Measurements from ENCODE around the gene TEKT5.

The TEKT5 gene

DNA sequence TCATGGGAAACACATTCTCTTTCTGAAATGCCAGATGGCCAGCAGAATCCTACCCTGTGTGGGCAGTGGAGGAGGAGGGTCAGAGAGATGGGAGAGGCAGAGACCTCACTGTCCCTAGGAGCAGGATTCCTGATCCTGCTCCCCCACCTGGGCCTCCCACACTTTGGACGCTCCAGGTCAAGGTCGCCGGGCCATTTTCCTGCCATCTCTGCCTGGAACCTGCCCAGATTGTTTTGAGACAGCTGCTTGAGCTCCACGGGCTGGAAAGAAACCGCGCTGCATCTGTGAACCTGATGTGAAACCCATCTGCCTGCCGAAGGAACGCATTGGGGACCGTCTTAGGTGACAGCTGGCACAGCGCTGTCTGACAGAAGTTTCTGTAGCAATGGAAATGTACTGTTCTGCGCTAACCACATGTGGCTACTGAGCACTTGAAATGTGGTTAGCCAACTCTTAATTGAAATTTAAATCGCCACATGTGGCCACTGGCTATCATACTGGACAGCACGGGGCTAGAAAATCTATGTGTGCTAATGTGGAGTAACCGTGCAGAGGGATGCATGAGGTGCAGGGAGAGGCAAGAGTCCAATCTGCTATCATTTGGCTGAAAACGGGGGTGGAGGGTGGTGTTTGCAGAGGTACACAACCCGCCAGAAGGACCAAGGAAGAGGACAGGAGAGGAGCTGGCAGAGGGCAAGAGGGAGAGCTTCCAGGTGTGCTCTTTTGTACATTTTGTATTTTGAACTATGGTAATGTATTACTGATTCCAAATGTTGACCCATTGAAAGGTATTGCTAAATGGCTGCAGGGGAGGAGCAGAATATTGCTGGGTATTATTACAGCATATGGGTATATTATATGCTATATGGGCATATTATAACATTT, 33.5 kb upstream of the TEKT5 start:
- no peak overlapping the region for H3K4me3 ChIP-seq (ENCODE audit: low read length)
- no peak overlapping the region for H3K27ac ChIP-seq (ENCODE audit: low read depth, low read length)
- no peaks in the 10 kb centered on the region for H3K36me3 ChIP-seq (ENCODE audit: control insufficient read depth, insufficient read depth, low read length)
- no peaks in the 10 kb centered on the region for H3K27me3 ChIP-seq (ENCODE audit: control insufficient read depth, insufficient read depth, low read length)
- H3K4me1 ChIP-seq (ENCODE audit: control insufficient read depth, insufficient read depth, low read length), result no peaks in the 10 kb centered on the region
- H3K9ac ChIP-seq (ENCODE audit: low read length), result no peak overlapping the region

DNA sequence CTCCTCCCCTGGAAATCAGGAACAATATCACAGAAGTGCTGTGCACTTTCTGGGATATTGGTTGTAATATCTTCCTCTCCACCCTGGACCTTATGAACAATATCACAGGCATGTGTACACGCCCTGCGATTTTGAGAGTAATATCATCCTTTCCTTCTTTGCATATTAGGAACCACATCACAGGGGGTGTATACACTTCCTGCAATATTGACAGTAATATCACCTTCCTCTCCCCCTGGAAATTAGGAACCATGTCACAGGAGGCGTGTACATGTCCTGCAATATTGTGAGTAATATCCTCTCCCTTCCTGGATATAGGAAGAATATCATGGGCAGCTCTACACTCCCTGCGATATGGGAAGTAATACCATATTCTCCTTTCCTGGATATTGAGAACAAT, 14.2 kb upstream of the TEKT5 start:
- Histone ChIP-seq H3K9ac (ENCODE audit: low read length) (no peak overlapping the region), H3K27ac (ENCODE audit: low read depth, low read length) (no peak overlapping the region), H3K36me3 (ENCODE audit: control insufficient read depth, insufficient read depth, low read length) (no peaks in the 10 kb centered on the region), H3K27me3 (ENCODE audit: control insufficient read depth, insufficient read depth, low read length) (no peaks in the 10 kb centered on the region), H3K4me1 (ENCODE audit: control insufficient read depth, insufficient read depth, low read length) (no peaks in the 10 kb centered on the region), H3K4me3 (ENCODE audit: low read length) (no peak overlapping the region)

DNA sequence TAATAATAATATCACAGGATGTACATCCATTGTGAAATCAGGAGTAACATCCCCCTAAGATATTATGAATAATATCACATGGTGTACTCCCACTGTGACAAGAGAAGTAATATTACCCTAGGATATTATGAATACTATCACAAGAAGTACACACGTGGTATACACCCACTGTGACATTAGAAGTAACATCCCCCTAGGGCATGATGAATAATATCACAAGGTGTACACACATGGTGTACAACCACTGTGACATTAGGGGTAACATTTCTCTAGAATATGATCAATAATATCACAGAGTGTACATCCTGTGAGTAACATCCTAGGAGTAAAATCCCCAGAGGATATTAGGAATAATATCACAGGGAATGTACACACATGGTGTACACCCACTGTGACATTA, 5.0 kb upstream of the TEKT5 start:
- no peaks in the 10 kb centered on the region for H3K4me1 ChIP-seq (ENCODE audit: control insufficient read depth, insufficient read depth, low read length)
- H3K4me3 ChIP-seq (ENCODE audit: low read length), result no peak overlapping the region
- H3K27me3 ChIP-seq (ENCODE audit: control insufficient read depth, insufficient read depth, low read length), result no peaks in the 10 kb centered on the region
- H3K9ac ChIP-seq (ENCODE audit: low read length), result no peak overlapping the region
- H3K36me3 ChIP-seq (ENCODE audit: control insufficient read depth, insufficient read depth, low read length), result no peaks in the 10 kb centered on the region
- no peak overlapping the region for H3K27ac ChIP-seq (ENCODE audit: low read depth, low read length)

DNA sequence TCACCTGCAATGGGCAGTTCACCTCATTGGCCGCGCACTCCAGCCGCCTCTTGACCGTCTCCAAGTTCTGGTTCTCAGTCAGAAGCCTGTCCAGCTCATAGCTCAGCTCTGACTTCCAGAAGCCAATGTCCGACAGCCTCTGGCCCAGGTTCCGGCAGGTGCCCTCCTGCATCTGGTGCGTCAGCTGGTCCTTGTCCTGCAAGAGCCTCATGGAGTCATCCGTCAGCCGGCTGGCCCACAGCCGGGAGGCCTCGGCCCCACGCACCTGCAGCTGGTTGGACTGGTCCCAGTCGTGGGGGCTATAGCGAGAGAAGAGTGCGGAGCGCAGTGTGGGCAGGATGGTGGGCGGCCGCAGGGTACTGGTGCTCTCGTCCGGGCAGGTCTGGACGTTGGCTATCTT, 424 bp downstream of the TEKT5 start:
- Histone ChIP-seq H3K27me3 (ENCODE audit: control insufficient read depth, insufficient read depth, low read length) (no peaks in the 10 kb centered on the region), H3K4me1 (ENCODE audit: control insufficient read depth, insufficient read depth, low read length) (no peaks in the 10 kb centered on the region), H3K9ac (ENCODE audit: low read length) (no peak overlapping the region), H3K27ac (ENCODE audit: low read depth, low read length) (no peak overlapping the region), H3K36me3 (ENCODE audit: control insufficient read depth, insufficient read depth, low read length) (no peaks in the 10 kb centered on the region), H3K4me3 (ENCODE audit: low read length) (no peak overlapping the region)

DNA sequence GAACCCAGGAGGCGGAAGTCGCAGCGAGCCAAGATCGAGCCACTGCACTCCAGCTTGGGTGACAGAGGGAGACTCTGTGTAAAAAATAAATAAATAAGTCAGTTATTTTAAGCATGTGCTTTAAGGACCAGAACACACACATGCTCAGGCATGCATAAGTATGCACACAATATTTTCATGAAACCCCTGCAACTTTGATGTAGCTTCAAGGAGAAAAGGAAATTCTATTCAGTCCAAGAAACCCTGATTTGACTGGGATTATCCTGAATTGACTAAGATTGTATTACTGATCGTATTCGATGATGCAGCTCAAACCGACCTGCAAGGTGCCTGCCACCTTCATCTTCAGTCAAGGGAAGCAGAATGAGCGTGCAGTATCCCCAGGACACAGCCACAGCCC, 841 bp downstream of the TEKT5 start:
- Histone ChIP-seq H3K9ac (ENCODE audit: low read length) (no peak overlapping the region), H3K36me3 (ENCODE audit: control insufficient read depth, insufficient read depth, low read length) (no peaks in the 10 kb centered on the region), H3K4me3 (ENCODE audit: low read length) (no peak overlapping the region), H3K27ac (ENCODE audit: low read depth, low read length) (no peak overlapping the region), H3K27me3 (ENCODE audit: control insufficient read depth, insufficient read depth, low read length) (no peaks in the 10 kb centered on the region), H3K4me1 (ENCODE audit: control insufficient read depth, insufficient read depth, low read length) (no peaks in the 10 kb centered on the region)

DNA sequence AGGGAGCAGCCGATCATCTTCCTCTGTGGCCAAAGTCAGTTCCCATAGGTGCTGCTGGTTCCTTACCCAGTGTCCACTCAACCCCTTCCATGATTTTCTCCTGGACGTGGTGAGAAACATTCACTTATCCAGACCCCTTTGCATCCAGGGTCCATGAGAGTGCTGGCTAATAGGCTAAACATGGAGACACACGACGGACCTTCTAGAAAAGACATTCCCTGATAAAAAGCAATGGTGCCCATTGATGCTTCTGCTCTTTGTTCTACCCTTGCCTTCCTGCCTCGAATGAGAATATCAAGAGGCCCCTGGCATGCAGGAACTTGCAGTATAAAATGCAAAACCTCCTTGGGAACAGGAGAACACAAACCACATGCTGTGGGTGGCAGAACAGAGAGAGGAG, 2.3 kb downstream of the TEKT5 start:
- no peaks in the 10 kb centered on the region for H3K27me3 ChIP-seq (ENCODE audit: control insufficient read depth, insufficient read depth, low read length)
- H3K27ac ChIP-seq (ENCODE audit: low read depth, low read length), result no peak overlapping the region
- no peak overlapping the region for H3K9ac ChIP-seq (ENCODE audit: low read length)
- no peaks in the 10 kb centered on the region for H3K36me3 ChIP-seq (ENCODE audit: control insufficient read depth, insufficient read depth, low read length)
- H3K4me1 ChIP-seq (ENCODE audit: control insufficient read depth, insufficient read depth, low read length), result no peaks in the 10 kb centered on the region
- no peak overlapping the region for H3K4me3 ChIP-seq (ENCODE audit: low read length)

DNA sequence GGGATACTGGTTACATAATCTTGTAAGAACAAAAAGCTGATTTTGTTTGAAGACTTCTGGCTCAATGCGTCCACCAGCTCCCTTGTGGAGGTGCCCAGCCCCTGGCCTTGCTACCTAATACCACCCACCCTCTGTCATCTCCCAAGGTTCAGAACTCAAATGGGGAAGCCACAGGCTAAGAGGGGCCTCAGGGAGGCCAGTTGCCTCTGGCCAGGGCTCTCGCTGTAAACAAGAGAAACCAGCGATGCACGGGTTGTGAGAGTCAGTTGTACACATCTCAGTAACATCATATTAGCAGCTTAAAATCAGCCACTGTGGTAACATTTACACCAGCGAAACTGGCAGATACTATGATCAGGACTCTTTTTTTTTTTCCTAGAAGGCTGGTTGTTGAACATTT, 6.0 kb downstream of the TEKT5 start:
- Histone ChIP-seq H3K27ac (ENCODE audit: low read depth, low read length) (no peak overlapping the region), H3K9ac (ENCODE audit: low read length) (no peak overlapping the region), H3K36me3 (ENCODE audit: control insufficient read depth, insufficient read depth, low read length) (no peaks in the 10 kb centered on the region), H3K4me3 (ENCODE audit: low read length) (no peak overlapping the region), H3K4me1 (ENCODE audit: control insufficient read depth, insufficient read depth, low read length) (no peaks in the 10 kb centered on the region), H3K27me3 (ENCODE audit: control insufficient read depth, insufficient read depth, low read length) (no peaks in the 10 kb centered on the region)

DNA sequence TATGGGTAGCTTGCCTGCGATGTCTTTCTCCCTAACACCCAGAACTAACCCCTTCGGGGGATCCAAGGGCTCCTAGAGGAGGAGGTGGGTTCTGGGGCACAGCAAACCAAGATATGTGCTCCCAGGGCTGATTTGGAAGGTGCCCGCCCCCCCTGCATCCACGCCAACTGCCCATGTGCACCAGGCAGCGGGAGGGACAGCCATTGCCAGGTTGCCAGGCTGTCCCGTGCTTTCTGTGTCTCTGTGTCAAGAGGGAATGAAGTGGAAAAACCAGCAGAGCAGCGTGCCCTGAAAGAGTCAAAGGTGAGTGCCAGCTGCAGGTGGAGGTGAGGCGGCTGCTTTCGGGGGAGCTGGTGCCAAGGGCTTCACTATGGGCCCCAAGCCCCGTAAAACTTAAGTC, 6.4 kb downstream of the TEKT5 start:
- H3K27ac ChIP-seq (ENCODE audit: low read depth, low read length), result no peak overlapping the region
- no peak overlapping the region for H3K9ac ChIP-seq (ENCODE audit: low read length)
- no peaks in the 10 kb centered on the region for H3K27me3 ChIP-seq (ENCODE audit: control insufficient read depth, insufficient read depth, low read length)
- H3K4me3 ChIP-seq (ENCODE audit: low read length), result no peak overlapping the region
- no peaks in the 10 kb centered on the region for H3K4me1 ChIP-seq (ENCODE audit: control insufficient read depth, insufficient read depth, low read length)
- H3K36me3 ChIP-seq (ENCODE audit: control insufficient read depth, insufficient read depth, low read length), result no peaks in the 10 kb centered on the region

DNA sequence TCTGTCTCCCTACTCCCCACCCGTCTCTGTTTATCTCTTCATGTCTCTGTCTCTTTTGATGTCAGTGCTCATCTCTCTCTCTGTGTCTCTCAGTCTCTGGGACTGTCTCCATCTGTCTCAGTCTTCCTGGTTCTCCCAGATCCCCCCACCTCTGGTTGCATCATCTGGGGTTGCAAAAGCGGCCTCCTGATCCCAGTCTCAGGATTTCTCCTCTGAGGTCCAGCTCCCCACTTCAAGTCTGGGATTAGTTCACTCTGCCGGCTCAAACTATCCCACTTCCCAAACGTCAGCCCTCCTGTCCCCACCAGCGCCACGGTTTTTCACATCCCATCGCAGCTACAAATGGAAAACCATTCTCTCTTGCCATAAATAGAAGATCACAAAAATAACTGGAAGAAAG, 9.0 kb downstream of the TEKT5 start:
- no peaks in the 10 kb centered on the region for H3K4me1 ChIP-seq (ENCODE audit: control insufficient read depth, insufficient read depth, low read length)

DNA sequence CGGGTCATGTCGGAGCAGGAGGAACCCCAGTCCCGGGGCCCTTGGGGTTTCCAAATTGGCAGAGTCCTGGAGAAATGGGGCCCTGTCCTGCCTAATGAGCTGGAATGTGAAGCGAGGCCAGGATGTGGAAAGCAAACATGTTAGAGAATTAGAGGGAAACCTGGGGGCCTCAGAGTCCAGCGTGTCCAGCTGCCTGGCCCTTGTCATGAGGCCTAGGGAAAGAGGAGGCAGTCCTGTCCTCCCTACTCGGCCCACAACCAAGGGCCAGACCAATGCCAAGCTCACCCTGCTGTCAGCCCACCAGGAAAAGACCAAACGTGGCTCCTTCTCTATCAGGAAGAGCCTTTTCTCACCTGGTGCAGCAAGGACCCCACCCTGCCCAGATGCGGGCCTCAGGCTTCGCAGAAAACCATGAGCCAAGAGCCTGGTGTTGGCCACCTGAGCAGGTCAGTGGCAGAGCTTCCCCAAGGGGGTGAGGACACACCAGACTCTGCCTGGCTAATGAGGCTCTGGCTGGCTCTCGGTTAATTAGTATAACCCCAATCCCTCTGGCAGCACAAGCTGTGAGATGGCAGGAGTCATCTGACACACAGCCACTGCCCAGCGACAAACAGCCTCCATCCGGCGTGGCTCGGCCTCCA, 10.1 kb downstream of the TEKT5 start:
- Histone ChIP-seq H3K27me3 (ENCODE audit: control insufficient read depth, insufficient read depth, low read length) (no peaks in the 10 kb centered on the region), H3K36me3 (ENCODE audit: control insufficient read depth, insufficient read depth, low read length) (no peaks in the 10 kb centered on the region)

More for the DNA sequence above, 9.0 kb downstream of the TEKT5 start:
- Histone ChIP-seq H3K36me3 (ENCODE audit: control insufficient read depth, insufficient read depth, low read length) (no peaks in the 10 kb centered on the region), H3K27ac (ENCODE audit: low read depth, low read length) (no peak overlapping the region), H3K4me3 (ENCODE audit: low read length) (no peak overlapping the region), H3K9ac (ENCODE audit: low read length) (no peak overlapping the region), H3K27me3 (ENCODE audit: control insufficient read depth, insufficient read depth, low read length) (no peaks in the 10 kb centered on the region)

DNA sequence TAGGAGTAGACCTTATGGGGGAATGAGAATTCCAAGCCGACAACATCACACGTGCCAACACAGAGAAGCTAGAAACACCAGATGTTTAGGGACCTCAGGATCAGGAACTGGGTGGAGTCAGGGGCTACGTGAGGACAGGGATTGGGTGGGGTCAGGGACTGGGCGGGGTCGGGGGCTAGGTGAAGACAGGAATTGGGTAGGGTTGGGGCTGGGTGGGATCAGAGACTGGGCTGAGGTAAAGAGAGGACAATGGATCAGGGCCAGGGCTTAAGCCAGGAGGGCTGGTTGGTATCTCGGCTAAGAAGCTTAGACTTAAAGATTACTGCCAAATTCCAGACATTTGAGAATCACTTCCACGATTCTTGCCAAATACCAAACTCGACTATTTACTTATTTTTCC, 11.6 kb downstream of the TEKT5 start:
- no peaks in the 10 kb centered on the region for H3K27me3 ChIP-seq (ENCODE audit: control insufficient read depth, insufficient read depth, low read length)
- H3K27ac ChIP-seq (ENCODE audit: low read depth, low read length), result no peak overlapping the region
- H3K9ac ChIP-seq (ENCODE audit: low read length), result no peak overlapping the region
- H3K36me3 ChIP-seq (ENCODE audit: control insufficient read depth, insufficient read depth, low read length), result no peaks in the 10 kb centered on the region
- no peak overlapping the region for H3K4me3 ChIP-seq (ENCODE audit: low read length)
- H3K4me1 ChIP-seq (ENCODE audit: control insufficient read depth, insufficient read depth, low read length), result no peaks in the 10 kb centered on the region

More for the DNA sequence above, 10.1 kb downstream of the TEKT5 start:
- no peak overlapping the region for H3K27ac ChIP-seq (ENCODE audit: low read depth, low read length)
- no peaks in the 10 kb centered on the region for H3K4me1 ChIP-seq (ENCODE audit: control insufficient read depth, insufficient read depth, low read length)
- no peak overlapping the region for H3K9ac ChIP-seq (ENCODE audit: low read length)
- no peak overlapping the region for H3K4me3 ChIP-seq (ENCODE audit: low read length)

DNA sequence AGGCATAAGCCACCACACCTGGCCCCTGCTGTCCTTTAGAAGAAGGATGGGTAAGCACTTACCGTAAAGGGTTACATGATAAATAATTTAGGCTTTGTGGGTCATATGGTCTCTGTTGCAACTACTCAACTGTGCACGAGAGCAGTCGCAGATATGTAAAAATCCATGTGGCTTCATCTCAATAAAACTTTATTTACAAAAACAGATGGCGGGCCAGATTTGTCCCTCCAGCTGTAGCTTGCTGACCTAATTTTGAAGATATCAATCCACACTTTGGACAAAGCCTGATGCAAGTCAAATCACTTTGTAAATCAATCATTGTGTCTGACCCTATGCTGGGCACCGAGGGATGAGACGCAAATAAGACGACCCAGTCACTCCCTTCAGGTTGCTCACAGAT, 12.1 kb downstream of the TEKT5 start:
- no peak overlapping the region for H3K4me3 ChIP-seq (ENCODE audit: low read length)
- H3K36me3 ChIP-seq (ENCODE audit: control insufficient read depth, insufficient read depth, low read length), result no peaks in the 10 kb centered on the region
- no peaks in the 10 kb centered on the region for H3K4me1 ChIP-seq (ENCODE audit: control insufficient read depth, insufficient read depth, low read length)
- no peak overlapping the region for H3K9ac ChIP-seq (ENCODE audit: low read length)
- no peaks in the 10 kb centered on the region for H3K27me3 ChIP-seq (ENCODE audit: control insufficient read depth, insufficient read depth, low read length)
- no peak overlapping the region for H3K27ac ChIP-seq (ENCODE audit: low read depth, low read length)
